GM12864 (cell line): Measurements from ENCODE around the gene STK4.

ENCODE experiments used
- DNase-seq: peaks from one replicate; pipeline ENCODE4 v3.0.0-alpha.2; 2011; ENCODE audit warnings: low read depth
- H3K4me3 ChIP-seq: 2 replicates; pipeline ENCODE4 v1.5.1; 2011; ENCODE audit warnings: mild to moderate bottlenecking, low read depth, low read length, control low read depth
- CTCF ChIP-seq: IDR thresholded peaks from 2 replicates; pipeline ENCODE4 v1.5.1; 2011; ENCODE audit warnings: low read depth, mild to moderate bottlenecking, moderate library complexity, low read length, control low read depth, inconsistent platforms; ENCODE audit errors: missing control alignments

STK4 gene

DNA sequence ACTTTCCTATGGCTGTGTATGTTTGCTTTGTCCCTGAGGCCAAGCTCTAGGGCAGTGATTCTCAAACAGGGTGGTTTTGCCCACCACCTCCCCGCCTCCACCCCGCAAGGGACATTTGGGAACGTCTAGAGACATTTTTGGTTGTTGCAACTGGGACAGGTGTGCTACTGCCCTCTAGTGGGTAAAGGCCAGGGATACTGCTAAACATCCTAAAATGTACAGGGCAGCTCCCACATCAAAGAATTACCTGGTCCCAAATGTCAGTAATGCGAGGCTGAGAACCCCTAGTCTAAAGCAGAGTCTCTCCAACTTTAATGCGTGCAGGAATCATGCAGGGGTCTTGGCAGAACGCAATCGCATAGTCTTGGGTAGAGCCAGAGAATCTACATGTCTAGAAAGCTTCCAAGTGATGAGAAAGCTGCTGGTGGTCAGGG is 129.5 kb downstream of the STK4 start:
- peak; percentile 16 for DNase-seq
- TF ChIP-seq CTCF, result peak; percentile 84
- H3K4me3 ChIP-seq, result no peak overlapping the region

- TF ChIP-seq CTCF, result no peak
- no peak overlapping the region for H3K4me3 ChIP-seq
- no peak for DNase-seq
Measured at GRCh38 chr20:45096781-45097180, 130.5 kb downstream of the STK4 start.

DNA sequence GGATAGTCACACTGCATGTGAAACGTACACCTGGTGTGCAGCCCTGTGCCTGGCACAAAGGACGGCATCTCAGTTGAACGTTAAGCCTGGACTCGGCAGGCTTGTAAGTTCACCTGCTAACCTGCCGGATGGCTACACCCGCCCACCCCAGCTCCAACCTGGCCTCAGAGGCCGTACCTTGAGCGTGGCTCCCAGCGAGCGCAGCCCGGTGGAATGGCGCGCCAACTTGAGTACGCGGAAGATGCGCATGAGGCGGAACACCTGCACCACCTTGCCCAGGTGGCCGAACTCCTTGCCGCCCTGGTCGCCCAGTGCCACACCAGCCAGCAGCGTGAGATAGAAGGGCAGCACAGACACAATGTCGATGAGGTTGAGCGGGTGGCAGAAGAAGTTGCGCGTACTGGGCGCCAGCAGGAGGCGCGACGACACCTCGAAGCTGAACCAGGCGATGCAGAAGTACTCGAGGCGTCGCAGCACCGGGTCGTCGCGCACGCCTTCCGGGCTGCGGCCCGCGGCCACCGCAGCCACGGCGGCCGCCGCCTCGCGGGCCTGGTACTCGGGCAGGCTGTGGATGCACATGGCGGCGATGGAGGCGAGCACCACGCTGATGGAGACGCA is 131.3 kb downstream of the STK4 start:
- peak overlapping the region; percentile 27; the same call in 1 of the 2 replicates for H3K4me3 ChIP-seq
- TF ChIP-seq CTCF, result peak; percentile 47
- DNase-seq, result no peak

DNA sequence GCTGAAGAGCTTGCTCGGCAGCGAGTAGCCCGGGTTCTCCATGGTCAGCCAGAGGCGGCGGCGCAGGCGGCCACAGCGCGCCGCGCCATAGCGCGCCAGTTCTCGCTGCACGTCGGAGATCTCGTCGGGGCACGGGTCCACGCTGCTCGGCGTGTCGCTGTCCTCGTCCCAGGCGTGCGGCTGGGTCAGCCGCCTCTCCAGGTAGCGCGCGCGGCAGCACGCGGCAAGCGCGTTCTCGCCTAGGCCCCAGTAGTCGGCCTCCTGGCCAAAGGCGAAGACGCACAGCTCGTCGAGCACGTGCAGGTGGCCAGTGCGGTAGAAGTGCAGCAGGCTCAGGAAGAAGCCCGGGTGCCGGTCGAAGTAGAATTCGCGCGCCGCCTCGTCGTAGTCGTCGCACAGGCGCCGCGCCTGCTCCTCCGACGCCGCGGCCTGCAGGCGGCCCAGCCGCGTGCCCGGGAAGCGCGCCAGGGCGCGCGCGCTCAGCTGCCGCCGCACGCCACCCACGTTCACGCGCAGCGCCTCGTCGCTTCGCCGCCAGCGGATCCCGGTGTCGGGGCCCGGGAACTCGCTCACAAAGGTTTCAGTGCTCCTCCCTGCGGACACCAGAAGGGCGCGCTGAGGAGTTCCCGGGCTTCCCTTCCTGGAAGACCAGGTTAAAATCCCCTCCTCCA is 131.9 kb downstream of the STK4 start:
- TF ChIP-seq CTCF, result peak; percentile 2
- no peak for DNase-seq
- peak overlapping the region; percentile 27; the same call in 1 of the 2 replicates for H3K4me3 ChIP-seq

DNA sequence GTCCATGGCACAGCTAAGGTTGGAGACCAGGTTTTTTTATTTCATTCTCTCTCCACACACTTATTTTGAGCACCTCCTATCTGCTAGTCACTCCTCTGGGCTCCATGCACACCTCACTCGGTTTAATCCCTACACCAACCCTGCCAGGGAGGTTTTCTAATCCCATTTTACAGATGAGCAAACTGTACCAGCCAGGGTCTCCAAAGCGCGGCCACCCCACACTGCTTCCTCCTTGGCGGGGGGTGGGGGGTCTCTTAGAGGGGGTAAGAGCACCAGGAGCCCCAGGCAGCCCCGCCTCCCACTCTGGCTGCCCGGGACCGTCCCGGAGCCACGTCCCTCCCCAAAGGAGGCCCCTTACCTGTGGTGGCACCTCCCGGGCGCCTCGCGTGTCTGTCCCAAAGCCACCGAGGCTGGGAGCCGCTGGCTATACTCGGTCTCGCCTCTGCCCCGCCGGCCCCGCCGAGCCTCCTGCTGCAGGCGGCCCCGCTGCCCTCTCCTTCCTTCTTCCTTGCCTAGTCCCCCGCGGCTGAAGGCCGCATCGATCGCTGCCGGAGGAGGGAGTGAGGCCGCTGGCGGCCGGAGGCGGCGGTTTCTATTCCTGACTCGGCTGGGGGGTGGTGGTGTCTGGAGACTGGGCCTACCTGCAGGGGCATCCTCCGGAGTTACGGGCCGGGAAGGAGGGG is 134.4 kb downstream of the STK4 start, which contains the start of gene KCNS1:
TSS of gene KCNS1 (minus strand) at position 565 of the 683 bp plus-strand sequence. CDS start 1,891 bp downstream, outside the sequence.
- no peak for TF ChIP-seq CTCF
- no peak for DNase-seq
- H3K4me3 ChIP-seq, result no peak within 1 kb of the TSS

GRCh38 chr20:45101333-45101850 is 135.1 kb downstream of the STK4 start:
- DNase-seq, result no peak
- no peak for TF ChIP-seq CTCF
- no peak overlapping the region for H3K4me3 ChIP-seq
